Calu3 (cell line): Measurements from ENCODE around the gene NFAM1. TPM values are rescaled to one million over a fixed set of nuclear protein-coding genes. Genes with fewer than 3 reads are reported as not detected.
A peak's percentile ranks its signal among the peaks of the same experiment; 100 is the strongest.

Experiments
- BruUV-seq: library from RNA; stranded (reverse); fragments of 400-500 nt; replicated peaks from 2 replicates; lab custom pipeline; 2021; lab: Mats Ljungman, UMichigan
- CTCF ChIA-PET: fragments of 300-600 bp; sonication (Branson Sonifier 250); formaldehyde crosslinking; loops from one replicate; lab custom pipeline; 2022; ENCODE audit warnings: antibody characterized with exemption; lab: Charles Lee
- DNase-seq: peaks from one replicate; pipeline ENCODE4 v3.0.0; 2022
- H3K27ac Mint-ChIP-seq: one replicate; pipeline ENCODE4 v1.8.0; 2022; ENCODE audit warnings: mixed read lengths; ENCODE audit not compliant: unreplicated experiment
- H3K27me3 Mint-ChIP-seq: one replicate; pipeline ENCODE4 v1.8.0; 2022; ENCODE audit warnings: mixed read lengths; ENCODE audit not compliant: unreplicated experiment
- H3K36me3 Mint-ChIP-seq: one replicate; pipeline ENCODE4 v1.8.0; 2022; ENCODE audit warnings: mild to moderate bottlenecking, moderate library complexity, mixed read lengths; ENCODE audit not compliant: insufficient read depth, unreplicated experiment
- H3K4me1 Mint-ChIP-seq: one replicate; pipeline ENCODE4 v1.8.0; 2022; ENCODE audit warnings: mild to moderate bottlenecking, low read depth, mixed read lengths; ENCODE audit not compliant: unreplicated experiment
- H3K4me3 Mint-ChIP-seq: one replicate; pipeline ENCODE4 v1.8.0; 2022; ENCODE audit warnings: mild to moderate bottlenecking, low read depth, moderate library complexity, mixed read lengths; ENCODE audit not compliant: unreplicated experiment
- H3K9me3 Mint-ChIP-seq: one replicate; pipeline ENCODE4 v1.8.0; 2022; ENCODE audit warnings: low read depth, mixed read lengths; ENCODE audit not compliant: unreplicated experiment
- CTCF ChIP-seq: fragments of 200-600 bp; IDR thresholded peaks from one replicate; pipeline ENCODE4 v1.8.0; 2022; ENCODE audit warnings: antibody characterized with exemption; ENCODE audit not compliant: unreplicated experiment
- intact Hi-C: fragments of 100-400 bp; cut with micrococcal nuclease; formaldehyde crosslinking; loops from one replicate; pipeline ENCODE4 v1.10.0; 2022; ENCODE audit not compliant: unreplicated experiment
- total RNA-seq: library from RNA; stranded (reverse); gene quantifications from 2 replicates; pipeline ENCODE4 v1.2.3, GENCODE V29; 2022

Gene NFAM1
- total RNA-seq, 1 experiment from 2014 or later: 0.50 TPM

- Mint-ChIP-seq H3K36me3 (peaks cover 17% of the 10 kb centered on the region), H3K4me3 (peak overlapping the region; percentile 89), H3K27ac (peak overlapping the region; percentile 85), H3K27me3 (peaks cover 46% of the 10 kb centered on the region), H3K9me3 (no peaks in the 10 kb centered on the region), H3K4me1 (peaks cover 9% of the 10 kb centered on the region)
- BruUV-seq: no TSS peak
- DNase-seq: peak; percentile 91
- TF ChIP-seq CTCF: no peak
- CTCF ChIA-PET: interaction anchor here (0.6 to 1.5 kb wide), 8 partner anchors 24 to 191 kb away, joined by 3 read pairs; no protein-coding TSS in a partner anchor
- intact Hi-C loops: no loop called here
Measured at GRCh38 chr22:42369250-42370041, 62.8 kb downstream of the NFAM1 start.

GRCh38 chr22:42368379-42369249, 63.6 kb downstream of the NFAM1 start:
- Mint-ChIP-seq H3K4me3 (peak overlapping the region; percentile 89), H3K9me3 (no peaks in the 10 kb centered on the region), H3K27me3 (peaks cover 46% of the 10 kb centered on the region), H3K27ac (peak overlapping the region; percentile 85), H3K36me3 (peaks cover 17% of the 10 kb centered on the region), H3K4me1 (peaks cover 8% of the 10 kb centered on the region)
- BruUV-seq: no TSS peak
- TF ChIP-seq CTCF: no peak
- intact Hi-C loops: no loop called here
- CTCF ChIA-PET: interaction anchor here (0.6 to 1.5 kb wide), 6 partner anchors 23 to 191 kb away, joined by 3 read pairs; no protein-coding TSS in a partner anchor
- peak; percentile 16 for DNase-seq

GRCh38 chr22:42367980-42368378, 64.2 kb downstream of the NFAM1 start:
- peaks cover 8% of the 10 kb centered on the region for H3K4me1 Mint-ChIP-seq
- no TSS peak for BruUV-seq
- peaks cover 17% of the 10 kb centered on the region for H3K36me3 Mint-ChIP-seq
- intact Hi-C loops: no loop called here
- no peak for DNase-seq
- no peak for TF ChIP-seq CTCF
- H3K27ac Mint-ChIP-seq: no peak overlapping the region
- H3K27me3 Mint-ChIP-seq: peaks cover 46% of the 10 kb centered on the region
- CTCF ChIA-PET: no interaction called here
- H3K9me3 Mint-ChIP-seq: no peaks in the 10 kb centered on the region
- peak overlapping the region; percentile 89 for H3K4me3 Mint-ChIP-seq

- no peak for DNase-seq
- TF ChIP-seq CTCF: no peak
- H3K27me3 Mint-ChIP-seq: peaks cover 56% of the 10 kb centered on the region
- peaks cover 17% of the 10 kb centered on the region for H3K36me3 Mint-ChIP-seq
- BruUV-seq: no TSS peak
- no peak overlapping the region for H3K4me3 Mint-ChIP-seq
- no peak overlapping the region for H3K27ac Mint-ChIP-seq
- H3K9me3 Mint-ChIP-seq: no peaks in the 10 kb centered on the region
- intact Hi-C loops: no loop called here
- CTCF ChIA-PET: interaction anchor here (0.6 kb wide), 2 partner anchors 9 to 30 kb away, joined by 4 to 6 read pairs; no protein-coding TSS in a partner anchor
- H3K4me1 Mint-ChIP-seq: peaks cover 8% of the 10 kb centered on the region
Measured at GRCh38 chr22:42366806-42367581, 65.2 kb downstream of the NFAM1 start.
